Tibial nerve (tissue), 3 donors: ENCODE measurements around the gene LIMS1.

Experiments used
- POLR2A ChIP-seq, 2 donors: fragments of 450-650 bp; IDR thresholded peaks; one replicate each; pipeline ENCODE4 v1.6.1; 2017; ENCODE audit warnings: antibody characterized with exemption in 2 of 2, mild to moderate bottlenecking in 2 of 2, moderate library complexity in 2 of 2
- TF ChIP-seq, protein P1 (sequence below), 5 experiments: fragments of 200-600 bp in 3 of 5; fragments of 450-650 bp in 2 of 5; sonication (generic) in 3 of 5; IDR thresholded peaks; one replicate each; pipeline ENCODE4 v1.5.1; 2016 to 2019; ENCODE audit warnings: antibody characterized with exemption in 5 of 5, mild to moderate bottlenecking in 3 of 5, moderate library complexity in 2 of 5

DNA sequence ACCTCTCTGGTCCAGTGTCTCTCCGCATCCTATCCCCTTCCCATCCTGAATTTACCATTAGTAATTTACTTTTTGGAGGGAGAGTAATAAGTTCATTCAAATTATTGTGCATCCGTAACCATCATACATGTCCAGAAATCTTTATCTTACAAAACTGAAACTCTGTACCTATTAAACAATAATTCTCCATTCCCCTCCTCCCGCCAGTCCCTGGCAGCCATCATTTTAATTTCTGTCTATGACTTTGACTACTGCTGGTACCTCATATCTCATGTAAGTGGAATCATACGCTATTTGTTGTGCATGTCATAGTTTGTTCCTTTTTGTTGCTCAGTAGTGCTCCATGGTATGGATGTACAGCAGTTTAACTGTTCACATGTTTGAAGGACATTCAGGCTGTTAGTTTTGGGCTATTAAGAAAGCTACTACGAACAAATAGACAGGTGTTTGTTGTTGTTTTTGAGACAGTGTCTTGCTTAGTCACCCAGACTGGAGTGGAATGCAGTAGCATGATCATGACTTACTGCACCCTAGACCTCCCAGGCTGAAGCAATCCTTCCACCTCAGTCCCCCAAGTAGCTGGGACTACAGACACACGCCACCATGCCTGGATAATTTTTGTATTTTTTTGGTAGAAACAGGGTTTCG, 2.0 kb downstream of the LIMS1 start:
- TF ChIP-seq, protein P1, sequence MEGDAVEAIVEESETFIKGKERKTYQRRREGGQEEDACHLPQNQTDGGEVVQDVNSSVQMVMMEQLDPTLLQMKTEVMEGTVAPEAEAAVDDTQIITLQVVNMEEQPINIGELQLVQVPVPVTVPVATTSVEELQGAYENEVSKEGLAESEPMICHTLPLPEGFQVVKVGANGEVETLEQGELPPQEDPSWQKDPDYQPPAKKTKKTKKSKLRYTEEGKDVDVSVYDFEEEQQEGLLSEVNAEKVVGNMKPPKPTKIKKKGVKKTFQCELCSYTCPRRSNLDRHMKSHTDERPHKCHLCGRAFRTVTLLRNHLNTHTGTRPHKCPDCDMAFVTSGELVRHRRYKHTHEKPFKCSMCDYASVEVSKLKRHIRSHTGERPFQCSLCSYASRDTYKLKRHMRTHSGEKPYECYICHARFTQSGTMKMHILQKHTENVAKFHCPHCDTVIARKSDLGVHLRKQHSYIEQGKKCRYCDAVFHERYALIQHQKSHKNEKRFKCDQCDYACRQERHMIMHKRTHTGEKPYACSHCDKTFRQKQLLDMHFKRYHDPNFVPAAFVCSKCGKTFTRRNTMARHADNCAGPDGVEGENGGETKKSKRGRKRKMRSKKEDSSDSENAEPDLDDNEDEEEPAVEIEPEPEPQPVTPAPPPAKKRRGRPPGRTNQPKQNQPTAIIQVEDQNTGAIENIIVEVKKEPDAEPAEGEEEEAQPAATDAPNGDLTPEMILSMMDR (IDR thresholded peaks at IDR 0.05): no peak
- no peak for TF ChIP-seq POLR2A (IDR thresholded peaks at IDR 0.05)
